K562 treated with DMSO at 1 percent for 24 hours (cell line): Measurements from ENCODE around the gene TWSG1. TPM values are rescaled to one million over a fixed set of nuclear protein-coding genes. Genes with fewer than 3 reads are reported as not detected.

Experiments
- total RNA-seq: library from RNA; unstranded; fragments of 300-600 nt; gene quantifications from 2 replicates; pipeline ENCODE4 v1.2.3, GENCODE V29; 2022; ENCODE audit warnings: low read depth; ENCODE audit not compliant: insufficient read depth

Gene TWSG1
- total RNA-seq: 26.4 and 30.7 TPM in 2 replicates

DNA sequence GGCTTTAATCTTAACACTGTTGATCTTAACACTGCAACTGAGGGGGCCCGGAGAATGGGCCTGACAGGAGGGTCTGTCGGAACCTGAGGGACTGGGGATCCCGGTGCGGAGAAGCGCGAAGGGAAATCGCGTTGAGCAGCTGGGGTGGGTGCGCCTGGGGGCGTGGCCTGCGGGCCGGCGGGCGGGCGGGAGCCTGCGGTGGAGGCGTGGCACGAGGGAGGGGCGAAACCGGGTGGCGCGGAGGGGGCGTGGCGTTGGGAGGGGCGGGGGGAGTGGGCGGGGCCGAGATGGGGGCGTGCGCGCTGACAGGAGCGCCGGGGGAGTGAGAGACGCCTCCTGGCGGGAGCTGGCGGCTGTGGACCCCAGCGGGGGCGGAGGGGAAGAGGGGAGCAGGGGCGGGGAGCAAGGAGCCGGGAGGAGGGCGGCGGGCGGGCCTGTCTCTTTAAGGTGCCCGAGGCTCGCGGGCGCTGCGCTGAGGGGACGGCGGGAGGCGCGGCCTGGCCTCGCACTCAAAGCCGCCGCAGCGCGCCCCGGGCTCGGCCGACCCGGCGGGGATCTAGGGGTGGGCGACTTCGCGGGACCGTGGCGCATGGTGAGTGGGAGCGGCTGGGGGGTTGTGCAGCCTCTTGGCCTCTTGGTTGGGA, at the start of gene TWSG1:
TSS of gene TWSG1 (plus strand) at position 445 of the 644 bp plus-strand sequence. CDS start 2,457 bp downstream, outside the sequence.

Other genes starting within 250 kb of the TWSG1 start
- gene NDUFV2, start 232.1 kb upstream of the TWSG1 start, total RNA-seq: 169 and 195 TPM in 2 replicates
- gene ANKRD12, start 198.0 kb upstream of the TWSG1 start, total RNA-seq: 16.9 and 23.4 TPM in 2 replicates
- gene RALBP1, start 140.7 kb downstream of the TWSG1 start, total RNA-seq: 42.2 and 46.7 TPM in 2 replicates